Pons (tissue), 1 donor: ENCODE results near the gene RPA4.
"Not testable (repeated sequence)": the region's sequence is repeated elsewhere in the genome, so short reads cannot be mapped to it uniquely, and the experiment has no call there.

Experiments
- DNase-seq: peaks from one replicate; pipeline ENCODE4 v3.0.0-alpha.2; 2016; ENCODE audit warnings: low spot score

RPA4 gene

GRCh38 chrX:96883608-96884007, at the start of gene RPA4:
Gene RPA4 (plus strand): TSS chrX:96883908. CDS start chrX:96884311, 403 bp downstream.
- no peak for DNase-seq

- DNase-seq = no peak
Observed at GRCh38 chrX:96834137-96834536, 49.6 kb upstream of the RPA4 start.

GRCh38 chrX:96835660-96836289, 47.9 kb upstream of the RPA4 start:
- DNase-seq = no peak

- DNase-seq = no peak
Observed at GRCh38 chrX:96837808-96838207, 45.9 kb upstream of the RPA4 start.

GRCh38 chrX:96838537-96838936, 45.2 kb upstream of the RPA4 start:
- DNase-seq = no peak

- no peak for DNase-seq
Observed at GRCh38 chrX:96841325-96841724, 42.4 kb upstream of the RPA4 start.

- not testable (repeated sequence) for DNase-seq
Observed at GRCh38 chrX:96841866-96842265, 41.8 kb upstream of the RPA4 start.

- no peak for DNase-seq
Observed at GRCh38 chrX:96843566-96843965, 40.1 kb upstream of the RPA4 start.

GRCh38 chrX:96846841-96847240, 36.9 kb upstream of the RPA4 start:
- no peak for DNase-seq

- DNase-seq = not testable (repeated sequence)
Observed at GRCh38 chrX:96859422-96859821, 24.3 kb upstream of the RPA4 start.

- DNase-seq = no peak
Observed at GRCh38 chrX:96861218-96861617, 22.5 kb upstream of the RPA4 start.

- no peak for DNase-seq
Observed at GRCh38 chrX:96861661-96862060, 22.0 kb upstream of the RPA4 start.

GRCh38 chrX:96884027-96884426, 319 bp downstream of the RPA4 start:
- DNase-seq = no peak

- no peak for DNase-seq
Observed at GRCh38 chrX:96889726-96890125, 6.0 kb downstream of the RPA4 start.

- no peak for DNase-seq
Observed at GRCh38 chrX:96906741-96907140, 23.0 kb downstream of the RPA4 start.

GRCh38 chrX:96907516-96908272, 24.0 kb downstream of the RPA4 start:
- DNase-seq = no peak

- DNase-seq = no peak
Observed at GRCh38 chrX:96909291-96909690, 25.6 kb downstream of the RPA4 start.

- DNase-seq = no peak
Observed at GRCh38 chrX:96918864-96919263, 35.2 kb downstream of the RPA4 start.

GRCh38 chrX:96919672-96920071, 36.0 kb downstream of the RPA4 start:
- DNase-seq = no peak

GRCh38 chrX:96924581-96924980, 40.9 kb downstream of the RPA4 start:
- no peak for DNase-seq

GRCh38 chrX:96929036-96929435, 45.3 kb downstream of the RPA4 start:
- no peak for DNase-seq
